Measurements from ENCODE around the gene TMCO1.

DNA sequence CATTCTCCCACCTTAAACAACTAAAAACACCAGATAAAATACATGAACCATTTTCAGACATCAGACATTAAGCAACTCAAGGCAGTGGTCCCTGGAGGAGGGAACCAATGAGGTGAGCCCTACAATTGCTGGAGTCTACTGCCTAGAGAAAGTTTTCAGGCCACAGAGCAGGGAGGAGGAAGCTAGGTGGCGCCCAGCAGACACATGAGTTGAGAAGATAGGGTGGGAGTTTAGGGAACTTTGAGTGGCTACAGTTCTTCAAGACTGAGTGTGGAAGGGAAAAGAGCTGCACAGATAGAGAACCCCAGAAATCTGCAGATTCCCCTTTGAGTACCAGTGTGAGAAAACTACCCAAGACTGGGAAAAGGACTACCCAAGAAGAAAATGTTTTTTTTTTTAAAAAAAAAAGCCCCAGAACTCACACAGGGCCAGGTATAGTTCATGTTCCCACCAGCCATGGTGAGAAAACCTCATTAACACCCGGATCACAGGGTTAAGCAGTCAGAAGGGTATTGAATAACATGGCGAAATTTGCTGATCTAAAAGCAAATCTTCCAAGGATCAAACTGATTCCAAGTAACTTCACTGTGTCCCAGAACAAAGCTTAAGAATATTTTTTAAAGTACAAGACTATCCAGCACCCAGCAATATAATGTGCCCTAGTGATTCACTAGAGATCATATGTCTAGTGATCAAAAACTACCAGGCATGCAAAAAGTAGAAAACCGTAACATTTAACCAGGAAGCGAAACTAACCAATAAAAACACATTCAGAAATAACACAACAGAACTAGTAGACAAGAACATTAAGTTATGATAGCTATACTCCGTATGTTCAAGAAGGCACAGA lies 82.3 kb downstream of the TMCO1 start:
- TF ChIP-seq CTCF (IDR thresholded peaks at IDR 0.05) (no peak), POLR2A (IDR thresholded peaks at IDR 0.05) (no peak), EP300 (IDR thresholded peaks at IDR 0.05) (no peak)
